Endometrial microvascular endothelial cells (primary cell): ENCODE data around the gene TUBGCP4. TPM values are rescaled to one million over a fixed set of nuclear protein-coding genes. Genes with fewer than 3 reads are reported as not detected.

Experiments
- in situ Hi-C: cut with HindIII; loops from 2 replicates; pipeline ENCODE4 v1.10.0; 2017; ENCODE audit warnings: low sequenced_read_pairs, low pct_unique_long_range_greater_than_20kb; ENCODE audit errors: inconsistent ontology term
- total RNA-seq: library from RNA; depleted of rRNA; stranded (reverse); fragments of >200 nt; gene quantifications from one replicate; pipeline ENCODE4 v1.2.3, GENCODE V29; 2015; ENCODE audit errors: inconsistent ontology term

TUBGCP4 gene
- total RNA-seq, 1 donor from 2014 or later = 22.0 TPM

DNA sequence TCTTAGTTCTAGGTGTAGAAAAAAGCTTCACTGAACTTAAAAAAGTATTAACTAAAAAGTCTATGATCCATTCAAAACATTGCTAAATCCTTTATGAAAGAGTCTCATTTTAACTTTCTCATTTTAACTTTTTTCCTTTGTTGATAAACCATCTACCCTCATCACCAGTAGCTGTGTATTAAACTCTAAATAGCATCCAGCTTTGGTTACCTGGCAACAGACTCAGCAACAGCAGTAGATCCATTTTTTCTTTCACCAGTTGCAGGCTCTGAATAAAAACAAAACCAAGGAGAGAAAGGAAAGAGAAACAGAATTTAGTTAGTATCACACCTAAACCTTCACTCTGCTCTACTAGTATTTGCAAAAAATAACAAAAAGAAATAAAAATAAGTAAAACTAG lies 70.4 kb downstream of the TUBGCP4 start:
- in situ Hi-C loops = no loop called here

DNA sequence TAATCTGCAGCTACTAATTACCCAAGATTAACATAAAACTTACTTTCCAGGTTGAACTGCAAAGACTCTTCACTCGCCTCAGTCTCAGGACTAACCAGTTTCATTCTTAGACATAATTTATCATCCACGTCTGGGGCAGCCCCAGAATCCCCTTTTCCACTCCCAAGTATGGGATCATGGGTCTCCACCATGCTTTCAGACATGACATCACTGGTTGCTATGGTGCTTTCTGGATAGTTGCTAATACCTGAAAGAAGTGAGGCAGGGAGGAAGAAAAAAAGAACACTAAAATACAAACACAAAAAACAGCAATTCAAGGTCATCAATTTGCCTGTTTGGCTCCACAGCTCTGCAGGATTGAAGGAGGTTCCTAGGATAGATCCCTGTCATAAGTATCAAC lies 75.4 kb downstream of the TUBGCP4 start:
- in situ Hi-C loops = no loop called here

DNA sequence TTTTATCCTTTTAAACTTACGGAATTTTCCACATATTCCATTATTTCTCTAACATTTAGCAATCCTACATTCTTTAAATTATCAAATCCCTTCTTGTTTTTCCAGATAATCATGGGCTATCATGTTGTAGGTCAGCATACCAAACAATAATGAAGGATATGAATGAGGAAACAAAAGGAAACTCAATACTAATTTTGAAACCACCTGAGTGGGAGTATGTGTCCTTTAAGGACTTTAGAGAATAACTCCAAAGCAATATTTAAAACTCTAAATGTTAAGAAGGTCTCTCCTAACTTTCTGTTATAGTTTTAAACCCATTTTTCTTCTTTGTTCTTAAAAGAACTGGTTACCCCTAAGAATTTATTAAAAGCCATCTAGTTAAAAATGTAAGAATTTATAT lies 79.1 kb downstream of the TUBGCP4 start:
- in situ Hi-C loops = no loop called here

Other genes starting within 250 kb of the TUBGCP4 start
- 34.0 TPM for gene TMEM62, start 237.5 kb upstream of the TUBGCP4 start, total RNA-seq
- gene CCNDBP1, start 185.7 kb upstream of the TUBGCP4 start, total RNA-seq = 54.4 TPM
- gene EPB42, start 150.1 kb upstream of the TUBGCP4 start, total RNA-seq = not detected
- gene TGM5, start 104.2 kb upstream of the TUBGCP4 start, total RNA-seq = not detected
- gene TGM7, start 68.8 kb upstream of the TUBGCP4 start, total RNA-seq = not detected
- 6.0 TPM for gene LCMT2, start 40.5 kb upstream of the TUBGCP4 start, total RNA-seq
- 8.6 TPM for gene ZSCAN29, start 58 bp upstream of the TUBGCP4 start, total RNA-seq
- gene TP53BP1, start 122.1 kb downstream of the TUBGCP4 start, total RNA-seq = 41.0 TPM
- gene MAP1A, start 146.5 kb downstream of the TUBGCP4 start, total RNA-seq = 12.7 TPM
- gene PPIP5K1, start 219.1 kb downstream of the TUBGCP4 start, total RNA-seq = 30.3 TPM
- not detected for gene CKMT1B, start 222.9 kb downstream of the TUBGCP4 start, total RNA-seq
- not detected for gene STRC, start 247.7 kb downstream of the TUBGCP4 start, total RNA-seq